HT1080 (cell line): Measurements from ENCODE around the gene CCDC150. TPM values are rescaled to one million over a fixed set of nuclear protein-coding genes. Genes with fewer than 3 reads are reported as not detected.
A peak's percentile ranks its signal among the peaks of the same experiment; 100 is the strongest.

Source experiments
- DNase-seq: peaks from one replicate; pipeline ENCODE4 v3.0.0-alpha.2; 2015; ENCODE audit warnings: low read depth
- polyA plus RNA-seq, 2 experiments: library from polyadenylated mRNA; depleted of rRNA; stranded (reverse); fragments of >200 nt; gene quantifications; 2 replicates each; pipeline ENCODE4 v1.2.3, GENCODE V29; 2015
- total RNA-seq: library from RNA; depleted of rRNA; stranded (reverse); fragments of >200 nt; shearing (Covaris generic); gene quantifications from 2 replicates; pipeline ENCODE4 v1.2.3, GENCODE V29; 2014; rRNA removed

Gene CCDC150
- total RNA-seq = 7.5 and 8.4 TPM in 2 replicates
- polyA plus RNA-seq (2015; cell fraction: cytosol; rRNA removed) = 2.3 and 8.2 TPM in 2 replicates
- polyA plus RNA-seq (2015; cell fraction: nucleus; rRNA removed) = 36.7 and 40.5 TPM in 2 replicates

DNA sequence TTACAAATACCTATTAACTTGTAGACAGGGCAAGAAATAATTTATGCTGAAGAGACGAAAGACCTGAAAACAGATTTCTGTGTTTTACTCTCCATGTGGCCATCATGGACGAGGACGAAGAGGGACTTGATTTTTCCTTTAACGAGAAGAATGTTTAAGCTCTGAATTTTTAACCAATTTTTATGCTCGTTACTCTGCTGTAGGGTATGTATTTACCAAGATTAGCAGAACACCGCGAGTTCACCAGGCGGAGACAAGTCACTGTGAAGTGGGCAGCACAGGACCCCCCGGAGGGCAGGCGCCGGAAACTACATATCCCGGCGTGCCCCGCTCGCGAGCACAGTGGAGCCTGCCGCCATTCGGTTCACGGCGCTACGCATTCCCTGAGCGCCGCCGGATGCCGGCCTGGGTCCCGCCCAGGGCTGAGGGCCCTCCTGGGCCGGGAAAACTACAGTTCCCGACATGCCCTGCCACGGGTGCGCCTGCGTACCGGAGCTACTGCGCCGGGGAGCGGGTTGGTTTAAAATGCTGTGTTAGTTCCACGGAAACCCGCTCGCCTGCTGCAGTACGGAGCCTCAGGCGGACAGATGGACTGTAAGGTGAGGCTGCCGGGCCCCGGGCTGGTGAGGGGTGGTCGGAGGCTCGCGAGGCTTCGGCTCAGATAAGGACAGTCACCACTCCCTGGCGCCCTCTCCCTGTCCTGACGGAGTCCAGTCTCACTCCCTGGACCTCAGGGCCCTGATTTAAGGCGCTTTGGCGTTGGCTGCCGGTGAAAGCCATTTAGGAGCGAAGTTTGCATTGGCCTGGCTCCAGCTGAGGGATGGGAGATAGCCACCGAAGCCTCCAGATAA lies at the start of gene CCDC150:
CCDC150 (plus strand) TSS at position 536 of the 851 bp plus-strand sequence; CDS start at position 588, 52 bp downstream.
- peak; percentile 96 for DNase-seq

DNA sequence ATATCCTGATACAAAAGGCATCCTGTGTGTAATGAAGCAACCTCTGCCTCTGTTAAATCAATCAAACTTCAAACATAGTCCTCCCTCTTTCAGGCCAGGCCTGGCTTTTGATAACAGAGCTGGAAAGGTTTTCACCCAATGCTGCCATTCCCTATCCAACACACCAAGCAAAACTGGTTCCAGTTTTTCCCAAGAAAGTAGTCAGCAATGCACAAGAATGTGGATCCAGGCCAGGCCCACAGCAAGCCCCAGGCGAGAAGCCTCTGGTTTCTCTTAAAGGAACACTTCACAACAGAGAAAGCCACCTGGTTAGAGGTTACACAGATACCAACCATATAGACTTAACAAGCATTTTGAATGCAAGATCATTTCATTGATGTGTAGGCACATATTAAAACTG lies 49.2 kb upstream of the CCDC150 start:
- no peak for DNase-seq

DNA sequence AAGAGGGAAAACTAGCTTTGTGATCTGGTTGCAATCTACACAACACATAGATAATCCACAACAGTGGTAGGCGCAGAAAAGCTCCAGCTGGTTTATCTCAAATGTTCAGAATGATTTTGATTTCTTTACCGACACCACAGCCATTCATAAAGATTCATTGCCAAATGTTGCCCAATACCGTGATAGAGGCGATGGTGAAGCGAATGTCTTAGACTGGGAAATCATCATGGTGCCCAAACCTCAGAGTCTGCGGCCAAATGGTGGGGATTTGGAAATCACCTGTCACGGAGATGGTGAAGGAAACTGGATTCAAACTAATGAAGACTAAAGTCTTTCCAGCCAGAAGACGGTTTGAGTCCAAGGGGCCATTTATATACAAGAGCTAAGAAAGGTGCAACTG lies 48.5 kb upstream of the CCDC150 start:
- no peak for DNase-seq

DNA sequence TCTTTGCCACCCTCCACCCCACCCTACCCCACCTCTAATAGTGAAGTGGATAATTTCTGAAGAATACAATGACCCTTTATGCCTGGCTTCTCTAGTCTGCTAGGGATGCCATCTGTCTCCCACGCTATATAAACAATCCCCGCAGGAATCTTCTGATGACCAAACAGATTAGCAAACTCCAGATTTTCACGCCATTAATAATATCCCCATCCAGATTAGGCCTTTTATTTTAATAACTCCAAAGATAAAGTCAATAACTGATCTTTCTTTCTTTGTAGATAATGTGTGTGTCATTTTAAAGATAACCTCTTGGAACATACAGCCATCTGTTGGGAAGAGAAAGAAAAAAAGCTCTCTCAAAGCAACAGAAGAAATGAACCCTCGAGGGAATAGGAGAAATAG lies 47.9 kb upstream of the CCDC150 start:
- no peak for DNase-seq

DNA sequence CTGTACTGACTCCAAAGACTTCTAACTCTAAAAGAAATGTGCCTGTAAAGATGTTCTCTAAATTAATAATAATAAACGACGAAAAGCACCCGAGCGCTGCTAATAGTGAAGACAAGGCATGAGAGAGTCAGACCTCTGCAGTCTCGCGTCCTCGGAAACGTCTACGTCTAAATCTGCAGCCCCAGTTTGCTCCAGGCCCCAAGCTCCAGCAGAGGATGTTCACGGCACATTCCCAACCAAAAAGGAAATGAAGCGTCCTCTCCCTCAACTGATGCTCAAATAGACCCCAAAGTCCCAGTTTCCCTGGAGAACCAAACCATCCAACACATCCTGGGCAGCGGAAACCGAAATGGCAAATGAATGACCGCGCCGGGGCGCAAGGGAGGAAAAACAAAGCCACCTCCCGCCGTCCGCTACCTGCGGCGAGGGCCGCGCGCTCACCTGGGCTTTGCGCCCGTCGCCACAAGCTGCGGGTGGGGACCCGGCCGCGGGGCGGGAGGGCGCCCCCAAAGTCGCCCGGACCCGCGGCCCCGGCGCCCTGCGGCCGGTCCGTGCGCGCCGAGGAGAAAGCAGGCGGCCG lies 47.1 kb upstream of the CCDC150 start:
- peak; percentile 29 for DNase-seq

DNA sequence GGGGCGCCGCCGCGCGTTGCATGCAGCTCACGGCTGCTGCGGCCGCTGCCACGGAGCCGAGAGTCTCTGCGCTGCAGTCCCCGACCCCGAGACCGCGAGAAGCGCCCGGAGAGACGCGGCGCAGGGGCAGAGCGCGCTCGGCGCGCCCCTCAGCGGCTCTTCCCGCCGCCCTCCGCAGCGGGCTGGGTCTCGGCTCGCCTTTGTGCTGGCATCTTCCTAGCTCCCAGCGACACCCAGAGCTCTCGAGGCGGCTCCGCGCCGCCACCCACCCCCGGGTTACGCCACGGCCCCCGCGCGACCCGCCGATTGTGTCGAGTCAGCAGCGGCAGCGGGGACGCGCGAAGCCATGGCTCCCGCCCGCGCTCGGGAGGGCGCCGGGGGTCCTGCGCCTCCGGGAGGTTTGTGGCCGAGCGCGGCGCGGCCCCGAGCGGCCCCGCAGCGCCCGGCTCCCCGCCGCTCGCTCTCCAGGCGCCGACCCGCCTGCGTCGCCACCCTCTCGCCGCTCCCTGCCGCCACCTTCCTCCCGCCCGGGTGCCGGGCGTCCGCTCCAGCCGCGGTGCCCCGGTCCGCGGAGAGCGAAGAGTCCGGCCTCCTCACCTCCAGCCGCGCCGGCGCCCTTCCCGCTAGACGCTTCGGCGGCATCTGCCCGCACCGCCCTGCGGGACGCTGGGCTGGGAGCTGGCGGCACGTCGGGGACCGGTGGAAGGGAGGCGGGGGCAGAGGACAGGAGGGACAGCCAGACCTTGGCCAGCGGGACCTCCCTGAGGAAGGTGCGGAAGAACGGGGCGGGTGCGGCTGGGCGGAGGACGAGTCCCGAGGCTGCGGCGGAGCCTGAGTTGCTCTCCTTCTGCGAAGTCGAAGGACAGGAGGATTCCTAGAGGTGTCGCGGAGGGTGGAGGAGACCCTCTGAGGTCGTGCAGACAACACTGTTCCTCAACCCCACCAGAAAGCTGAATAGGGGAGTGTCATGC lies 46.3 kb upstream of the CCDC150 start, which contains the start of gene HECW2:
HECW2 (minus strand) TSS at position 644 of the 971 bp plus-strand sequence.
- DNase-seq = peak; percentile 30

DNA sequence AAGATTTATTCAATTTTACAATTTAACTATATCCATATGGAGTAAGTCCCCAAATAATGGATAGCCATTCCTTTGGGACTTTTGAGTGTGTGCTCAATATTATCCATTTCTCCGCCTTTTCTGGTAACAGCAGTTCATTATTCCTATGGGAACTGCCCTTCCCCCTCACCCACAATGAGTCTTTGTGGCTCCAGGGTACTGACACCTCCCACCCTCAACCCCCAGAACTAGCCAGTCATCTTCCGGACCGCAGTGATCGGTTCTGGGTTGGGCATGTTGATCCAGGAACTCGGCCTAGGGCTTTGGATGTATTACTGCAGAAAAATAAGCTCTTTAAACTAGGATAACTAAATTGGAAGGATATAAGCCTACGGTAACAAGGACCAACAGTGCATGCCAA lies 45.4 kb upstream of the CCDC150 start:
- DNase-seq = no peak

DNA sequence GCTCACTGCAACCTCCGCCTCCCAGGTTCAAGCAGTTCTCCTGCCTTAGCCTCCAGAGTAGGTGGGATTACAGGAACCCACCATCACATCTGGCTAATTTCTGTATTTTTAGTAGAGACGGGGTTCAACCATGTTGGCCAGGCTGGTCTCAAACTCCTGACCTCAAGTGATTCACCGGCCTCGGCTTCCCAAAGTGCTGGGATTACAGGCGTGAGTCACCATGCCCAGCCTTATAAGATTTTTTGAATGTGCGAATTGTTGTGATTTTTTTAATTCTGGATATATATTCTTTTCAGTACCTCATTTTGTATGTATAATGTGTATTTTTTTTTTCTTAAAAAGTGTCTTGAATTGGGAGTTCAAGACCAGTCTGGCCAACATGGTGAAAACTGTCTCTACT lies 42.0 kb upstream of the CCDC150 start:
- DNase-seq = peak; percentile 51

DNA sequence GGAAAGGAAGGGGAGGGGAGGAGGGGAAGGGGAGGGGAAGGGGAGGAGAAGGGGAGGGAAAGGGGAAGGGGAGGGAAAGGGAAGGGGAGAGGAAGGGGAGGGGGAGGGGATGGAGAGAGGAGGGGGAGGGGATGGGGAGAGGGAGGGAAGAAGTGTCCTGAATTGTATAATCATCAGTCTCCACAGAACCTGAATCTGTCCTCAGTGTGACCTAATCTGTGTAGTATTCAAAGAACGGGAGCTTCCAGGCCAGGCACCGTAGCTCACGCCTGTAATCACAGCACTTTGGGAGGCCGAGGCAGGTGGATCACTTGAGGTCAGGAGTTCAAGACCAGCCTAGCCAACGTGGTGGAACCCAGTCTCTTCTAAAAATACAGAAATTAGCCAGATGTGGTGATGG lies 41.1 kb upstream of the CCDC150 start:
- no peak for DNase-seq

DNA sequence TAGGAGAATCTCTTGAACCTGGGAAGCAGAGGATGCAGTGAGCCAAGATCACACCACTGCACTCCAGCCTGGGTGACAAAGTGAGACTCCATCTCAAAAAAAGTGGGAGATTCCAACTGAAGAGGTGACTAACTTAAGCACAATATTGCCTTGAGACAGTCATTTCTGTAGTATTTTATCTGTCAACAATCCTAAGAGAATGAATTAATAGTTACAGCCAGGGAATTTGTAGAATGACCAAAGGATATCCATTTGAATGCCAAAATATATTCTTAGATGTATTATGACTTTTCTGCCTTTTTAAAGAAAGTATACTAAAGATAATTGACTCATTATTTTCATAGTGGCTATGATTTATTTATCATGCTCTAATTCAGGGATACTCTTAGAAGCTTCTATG lies 40.7 kb upstream of the CCDC150 start:
- DNase-seq = no peak

DNA sequence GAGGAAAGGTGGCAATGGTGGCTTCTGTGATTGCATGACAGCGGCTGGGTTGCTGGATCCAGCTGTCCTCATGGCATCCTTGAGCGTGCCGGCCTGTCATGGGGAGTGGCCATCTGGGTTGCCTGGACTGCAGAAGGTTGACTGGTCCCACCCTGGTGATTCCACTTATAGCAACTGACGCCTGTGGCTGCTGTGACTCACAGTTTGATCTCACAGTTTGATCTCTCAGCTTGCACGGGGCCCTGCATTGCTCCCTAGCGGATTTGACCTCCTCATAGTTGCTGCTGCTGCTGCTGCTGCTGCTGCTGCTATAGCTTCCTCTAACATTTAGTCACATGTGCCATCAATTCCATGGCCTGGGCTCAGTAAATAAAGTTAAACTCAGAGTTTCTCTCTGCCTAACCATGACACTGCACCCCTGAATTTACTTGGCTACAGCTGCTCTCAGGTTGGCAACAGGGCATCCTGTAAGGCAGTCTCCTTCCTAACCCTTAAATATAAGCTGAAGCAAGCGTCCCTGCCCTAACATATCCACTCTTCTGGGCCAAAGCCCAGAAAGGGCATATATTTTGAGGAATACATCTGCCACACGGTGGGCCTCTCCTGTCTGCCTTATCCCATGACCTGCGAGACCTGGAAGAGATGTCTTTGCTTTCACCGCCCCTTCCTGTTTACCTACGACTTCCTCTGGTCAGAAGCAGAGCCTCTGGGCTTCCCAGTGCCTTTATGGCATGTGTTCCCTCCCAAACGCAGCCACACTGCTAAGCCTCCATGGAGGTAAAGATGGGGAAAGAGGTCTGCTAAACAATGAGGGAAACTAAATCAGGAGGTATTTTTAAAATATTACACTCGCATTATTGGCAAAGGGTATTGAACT lies 37.8 kb upstream of the CCDC150 start:
- DNase-seq = peak; percentile 96

DNA sequence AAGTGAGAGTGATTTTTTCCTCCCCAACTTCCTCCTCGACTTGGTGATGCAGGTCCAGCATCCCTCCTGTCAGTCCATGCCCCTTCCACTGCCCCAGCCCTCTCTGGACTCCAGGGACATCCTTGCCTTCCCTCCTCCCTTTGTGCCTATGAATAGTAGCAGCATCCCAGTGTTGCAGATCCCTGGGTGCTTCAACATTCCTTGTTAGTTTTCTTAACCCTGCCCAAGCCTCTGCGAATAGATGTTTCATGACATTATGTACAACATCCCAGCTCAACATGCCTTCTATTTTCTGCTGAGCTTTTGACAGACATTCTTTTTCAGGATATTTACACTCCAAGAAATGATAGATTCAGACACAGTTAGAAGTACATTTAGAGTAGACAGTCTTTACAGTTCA lies 35.3 kb upstream of the CCDC150 start:
- no peak for DNase-seq

DNA sequence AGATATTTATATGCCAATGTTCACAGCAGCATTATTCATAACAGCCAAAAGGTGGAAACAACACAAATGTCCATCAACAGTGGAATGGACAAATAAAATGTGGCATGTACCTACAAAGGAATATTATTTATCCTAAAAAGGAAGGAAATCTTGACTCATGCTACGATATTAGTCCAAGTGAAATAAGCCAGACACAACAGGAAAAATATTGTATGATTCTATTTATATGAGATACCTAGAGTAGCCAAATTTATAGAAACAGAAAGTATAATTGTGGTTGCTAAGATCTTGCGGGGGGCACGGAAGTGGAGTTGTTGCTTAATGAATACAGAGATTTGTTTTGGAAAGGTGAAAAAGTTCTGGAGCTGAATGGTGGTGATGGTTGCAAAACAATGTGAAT lies 33.0 kb upstream of the CCDC150 start:
- no peak for DNase-seq

DNA sequence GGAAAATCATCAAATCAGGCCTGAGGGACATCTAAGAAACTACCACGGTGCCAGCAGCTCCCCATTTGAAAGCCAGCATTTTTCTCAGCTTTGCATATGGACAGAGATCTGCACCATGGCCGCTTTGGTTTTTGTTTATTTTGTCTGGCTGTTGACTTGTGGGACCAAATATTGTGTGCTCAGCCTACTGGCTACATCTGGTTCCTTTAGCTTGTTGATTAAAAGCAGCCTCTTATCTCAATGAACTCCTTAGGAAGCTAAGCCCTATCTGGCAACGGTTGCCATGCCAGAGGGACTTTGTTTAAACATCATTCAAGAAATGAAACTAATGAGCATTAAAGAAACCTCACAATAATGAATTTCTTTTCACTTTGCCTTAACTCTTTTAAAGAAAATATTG lies 32.4 kb upstream of the CCDC150 start:
- DNase-seq = no peak

DNA sequence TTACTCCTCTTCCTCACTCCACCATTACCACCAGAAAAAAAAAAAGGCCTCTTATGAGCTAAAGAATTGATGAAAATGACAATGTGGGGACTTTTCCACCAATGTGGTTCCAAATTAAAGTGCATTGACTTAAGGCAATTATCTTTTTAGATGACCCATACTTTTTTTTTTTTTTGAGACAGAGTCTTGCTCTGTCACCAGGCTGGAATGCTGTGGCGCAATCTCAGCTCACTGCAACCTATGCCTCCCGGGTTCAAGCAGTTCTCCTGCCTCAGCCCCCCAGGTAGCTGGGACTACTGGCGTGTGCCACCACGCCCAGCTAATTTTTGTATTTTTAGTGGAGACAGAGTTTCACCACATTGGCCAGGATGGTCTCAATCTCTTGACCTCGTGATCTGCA lies 31.6 kb upstream of the CCDC150 start:
- peak; percentile 75 for DNase-seq

DNA sequence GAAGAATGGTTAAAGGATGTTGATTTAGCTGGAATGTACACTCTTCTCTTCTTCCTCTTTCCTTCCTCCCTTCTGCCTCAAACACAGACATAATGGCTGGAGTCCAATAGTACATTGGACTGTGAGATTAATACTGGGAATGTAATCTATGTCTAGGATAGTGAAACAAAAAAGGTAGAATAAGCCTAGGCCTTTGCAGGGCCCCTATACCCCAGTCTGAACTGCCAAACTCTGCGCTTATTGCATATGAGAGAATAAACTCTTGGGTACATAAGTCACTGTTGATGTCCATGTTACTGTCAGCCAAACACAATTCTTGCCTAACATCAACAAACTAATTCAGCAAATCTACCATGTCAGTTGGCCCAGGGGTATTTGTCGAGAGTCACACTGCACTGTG lies 29.7 kb upstream of the CCDC150 start:
- no peak for DNase-seq

DNA sequence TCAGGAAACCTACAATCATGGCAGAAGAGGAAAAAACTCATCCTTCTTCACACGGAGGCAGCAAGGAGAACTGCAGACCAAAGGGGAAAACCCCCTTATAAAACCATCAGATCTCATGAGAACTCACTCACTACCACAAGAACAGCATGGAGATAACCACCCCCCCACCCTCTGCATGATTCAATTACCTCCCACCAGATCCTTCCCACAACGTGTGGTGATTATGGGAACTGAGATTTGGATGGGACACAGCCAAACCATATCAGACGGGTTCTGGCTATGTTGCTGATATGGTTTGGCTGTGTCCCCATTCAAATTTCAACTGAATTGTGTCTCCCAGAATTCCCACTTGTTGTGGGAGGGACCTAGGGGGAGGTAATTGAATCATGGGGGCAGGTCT lies 28.7 kb upstream of the CCDC150 start:
- DNase-seq = peak; percentile 23

DNA sequence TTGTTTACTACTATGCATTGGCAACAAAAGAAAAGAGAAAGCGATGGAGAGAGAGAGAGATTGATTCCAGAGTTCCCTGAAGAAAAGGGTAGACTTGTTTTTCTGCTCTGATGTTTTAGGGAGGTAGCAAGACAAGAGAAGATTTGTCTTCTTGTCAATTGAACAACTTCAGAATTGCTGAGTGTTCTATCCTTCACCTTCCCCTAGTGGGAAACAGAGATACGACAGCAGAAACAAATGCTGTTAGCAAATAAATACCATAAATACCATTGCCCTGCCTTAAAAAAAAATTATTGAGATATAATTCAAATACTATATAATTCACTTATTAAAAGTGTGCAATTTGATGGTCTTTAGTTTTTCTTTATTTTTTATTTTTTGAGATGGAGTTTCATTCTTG lies 26.2 kb upstream of the CCDC150 start:
- DNase-seq = no peak

DNA sequence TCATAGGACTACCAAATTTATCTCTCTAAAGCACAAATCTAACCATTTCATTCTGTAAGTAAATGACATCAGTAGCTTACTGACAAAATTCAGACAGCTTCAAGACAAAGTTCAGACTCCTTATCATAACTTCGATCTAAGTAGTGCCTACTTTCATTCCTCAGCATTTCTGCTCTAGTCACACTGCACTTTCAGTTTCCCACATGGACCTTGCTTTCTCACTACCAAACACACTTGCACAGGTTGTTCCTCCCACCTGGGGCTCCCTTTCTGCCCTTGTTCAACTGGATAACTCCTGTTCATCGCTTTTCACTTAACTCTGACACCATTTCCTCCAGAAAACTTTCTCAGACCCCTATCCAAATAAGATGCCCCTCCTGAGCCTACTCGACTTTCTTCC lies 22.1 kb upstream of the CCDC150 start:
- no peak for DNase-seq

DNA sequence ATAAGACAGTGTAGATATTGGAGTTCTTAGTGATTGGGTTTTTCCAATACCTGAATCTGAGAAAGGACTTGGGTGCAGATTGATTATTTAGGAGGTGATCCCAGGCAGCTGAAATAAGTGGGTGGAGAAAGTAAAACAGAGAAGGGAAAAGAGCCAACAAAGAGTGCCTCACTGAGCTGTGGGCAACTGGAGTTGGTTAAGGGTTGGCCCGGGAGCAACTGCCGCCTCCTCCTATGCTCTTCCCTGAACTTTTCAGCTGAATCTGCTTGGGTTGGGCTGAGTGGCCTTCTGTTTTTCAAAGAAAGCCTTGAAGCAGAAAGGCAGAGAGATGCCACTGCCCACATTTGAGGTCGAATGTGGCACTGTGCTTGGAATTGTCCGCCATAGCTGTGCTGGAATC lies 20.9 kb upstream of the CCDC150 start:
- no peak for DNase-seq

DNA sequence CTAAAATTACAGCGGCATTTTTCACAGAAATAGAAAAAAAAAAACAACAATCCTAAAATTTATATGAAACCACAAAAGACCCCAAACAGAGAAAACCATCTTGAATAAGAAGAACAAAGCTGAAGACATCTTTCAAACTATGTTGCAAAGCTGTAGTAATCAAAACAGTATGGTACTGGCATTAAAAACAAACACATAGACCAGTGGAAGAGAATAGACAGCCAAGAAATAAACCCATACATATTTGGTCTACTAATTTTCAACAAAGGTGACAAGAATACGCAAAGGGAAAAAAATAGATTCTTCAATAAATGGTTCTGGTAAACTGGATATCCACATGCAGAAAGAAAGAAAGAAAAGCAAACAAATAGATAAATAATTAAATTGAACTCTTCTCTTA lies 9.0 kb upstream of the CCDC150 start:
- no peak for DNase-seq
